ENCODE results near the gene AGPAT2. TPM values are rescaled to one million over a fixed set of nuclear protein-coding genes. Genes with fewer than 3 reads are reported as not detected.

AGPAT2 gene
- total and polyA plus RNA-seq, 2 donors (not counting 1 experiment from before 2014, with no cell fraction given) = 25.1 to 28.4 TPM

DNA sequence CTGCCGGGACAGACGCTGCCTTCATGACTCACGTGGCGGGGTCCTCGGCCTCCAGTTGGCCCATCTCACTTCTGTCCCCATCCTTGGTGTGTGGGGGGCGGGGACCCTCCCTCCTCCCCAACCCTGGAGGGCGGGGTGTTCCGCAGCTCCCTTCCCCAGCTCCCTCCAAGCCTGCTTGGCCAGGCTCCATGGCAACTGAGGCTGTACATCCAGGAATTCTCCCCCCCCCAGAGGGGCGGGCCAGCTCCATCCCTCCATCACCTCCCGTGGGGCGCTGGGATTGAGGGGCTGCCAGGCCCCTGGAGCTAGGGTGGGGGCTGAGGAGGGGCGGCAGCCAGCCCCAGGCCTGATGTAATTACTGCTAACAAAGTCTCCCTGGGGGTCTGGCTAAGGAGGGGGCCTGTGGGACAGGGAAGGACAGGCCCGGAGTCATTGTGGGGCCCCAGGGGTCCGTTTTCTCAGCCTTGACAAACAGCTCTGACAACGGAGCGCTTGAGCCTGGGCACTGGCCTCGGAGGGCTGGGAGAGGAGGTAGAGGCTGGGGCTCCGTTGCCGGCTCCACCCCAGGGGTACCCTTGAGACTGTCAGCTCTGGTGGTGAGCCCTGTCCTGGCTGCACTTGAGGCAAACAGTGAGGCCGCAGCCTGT is 33.1 kb upstream of the AGPAT2 start:
- ChIA-PET POLR2A (interaction anchor here (0.7 kb wide), 1 partner anchor 70 kb away, joined by 3 read pairs; no protein-coding TSS in a partner anchor), CTCF (no interaction called here)
- peaks cover 30% of the 10 kb centered on the region for H3K4me1 Mint-ChIP-seq
- Histone ChIP-seq H3K27ac (ENCODE audit: low read length in 2 of 2) (no peak overlapping the region), H3K4me3 (ENCODE audit: control extremely low read depth in 1 of 5, extremely low read depth in 1 of 5, insufficient read depth in 1 of 5, low read depth in 2 of 5, low read length in 4 of 5) (no peak overlapping the region), H3K36me3 (replicated peaks in 1 of 2; ENCODE audit: control extremely low read depth in 1 of 2, control insufficient read depth in 1 of 2, extremely low read depth in 1 of 2, insufficient read depth in 2 of 2, low read length in 1 of 2) (peaks cover 0 to 37% of the 10 kb centered on the region in 2 experiments), H3K4me2 (replicated peaks; ENCODE audit: low read depth, low read length, poor library complexity, severe bottlenecking) (peak overlapping the region; percentile 65), H3K27me3 (replicated peaks in 1 of 4; ENCODE audit: control extremely low read depth in 1 of 4, control insufficient read depth in 3 of 4, insufficient read depth in 4 of 4, low read length in 3 of 4) (no peaks in the 10 kb centered on the region), H3K79me2 (ENCODE audit: control insufficient read depth, insufficient read depth, low read length) (peaks cover 15% of the 10 kb centered on the region), H2AFZ (ENCODE audit: insufficient read depth, low read depth, low read length, poor library complexity, severe bottlenecking) (no peak overlapping the region), H3K9me3 (ENCODE audit: control extremely low read depth in 1 of 3, control insufficient read depth in 2 of 3, insufficient read depth in 1 of 3, low read length in 2 of 3) (no peaks in the 10 kb centered on the region), H3K9ac (ENCODE audit: low read length) (no peak overlapping the region), H4K20me1 (ENCODE audit: control insufficient read depth, insufficient read depth, low read length, poor library complexity, severe bottlenecking) (peaks cover 52% of the 10 kb centered on the region), H3K4me1 (ENCODE audit: control insufficient read depth in 2 of 2, insufficient read depth in 2 of 2, low read length in 2 of 2) (peaks cover 8 to 27% of the 10 kb centered on the region in 2 donors)
- TF ChIP-seq, protein P1, sequence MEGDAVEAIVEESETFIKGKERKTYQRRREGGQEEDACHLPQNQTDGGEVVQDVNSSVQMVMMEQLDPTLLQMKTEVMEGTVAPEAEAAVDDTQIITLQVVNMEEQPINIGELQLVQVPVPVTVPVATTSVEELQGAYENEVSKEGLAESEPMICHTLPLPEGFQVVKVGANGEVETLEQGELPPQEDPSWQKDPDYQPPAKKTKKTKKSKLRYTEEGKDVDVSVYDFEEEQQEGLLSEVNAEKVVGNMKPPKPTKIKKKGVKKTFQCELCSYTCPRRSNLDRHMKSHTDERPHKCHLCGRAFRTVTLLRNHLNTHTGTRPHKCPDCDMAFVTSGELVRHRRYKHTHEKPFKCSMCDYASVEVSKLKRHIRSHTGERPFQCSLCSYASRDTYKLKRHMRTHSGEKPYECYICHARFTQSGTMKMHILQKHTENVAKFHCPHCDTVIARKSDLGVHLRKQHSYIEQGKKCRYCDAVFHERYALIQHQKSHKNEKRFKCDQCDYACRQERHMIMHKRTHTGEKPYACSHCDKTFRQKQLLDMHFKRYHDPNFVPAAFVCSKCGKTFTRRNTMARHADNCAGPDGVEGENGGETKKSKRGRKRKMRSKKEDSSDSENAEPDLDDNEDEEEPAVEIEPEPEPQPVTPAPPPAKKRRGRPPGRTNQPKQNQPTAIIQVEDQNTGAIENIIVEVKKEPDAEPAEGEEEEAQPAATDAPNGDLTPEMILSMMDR (IDR thresholded peaks at IDR 0.05) = no peak
- no peak for TF ChIP-seq EZH2 (IDR thresholded peaks at IDR 0.05; ENCODE audit: borderline replicate concordance, insufficient read depth, low read depth, low read length, poor library complexity, severe bottlenecking)
- no peak overlapping the region for H3K4me3 Mint-ChIP-seq
- ATAC-seq (ENCODE audit: low read depth) = no peak
- intact Hi-C loops (cut with micrococcal nuclease) = no loop called here
- H3K27ac Mint-ChIP-seq = peak overlapping the region; percentile 53
- 82% methylated on average over 19 of the region's 20 CpGs for WGBS (ENCODE audit: insufficient coverage)
- DNase-seq = no peak
- H3K9me3 Mint-ChIP-seq (ENCODE audit: insufficient read depth) = no peaks in the 10 kb centered on the region
- H3K27me3 Mint-ChIP-seq = peaks cover 6% of the 10 kb centered on the region

Measured in B cell (primary cell).